Stimulated activated CD8-positive, alpha-beta memory T cell treated with anti-CD3 and anti-CD28 coated beads, Interleukin-15, amount 100 ng/mL, for 1 hour (primary cell): ENCODE data around the gene FBLN1.
"Not testable (repeated sequence)": the region's sequence is repeated elsewhere in the genome, so short reads cannot be mapped to it uniquely, and the experiment has no call there.

Source experiments
- DNase-seq: peaks from one replicate; pipeline ENCODE4 v3.0.0-alpha.2; 2020; ENCODE audit warnings: low read depth

Gene FBLN1

GRCh38 chr22:45476814-45477213 is 25.9 kb upstream of the FBLN1 start:
- no peak for DNase-seq

- no peak for DNase-seq
These were observed 25.1 kb upstream of the FBLN1 start for GRCh38 chr22:45477366-45478107.

- no peak for DNase-seq
These were observed 24.4 kb upstream of the FBLN1 start for GRCh38 chr22:45478108-45478771.

GRCh38 chr22:45480717-45481116 is 22.0 kb upstream of the FBLN1 start:
- DNase-seq = no peak

- no peak for DNase-seq
These were observed 21.0 kb upstream of the FBLN1 start for GRCh38 chr22:45481661-45482060.

GRCh38 chr22:45482169-45482568 is 20.5 kb upstream of the FBLN1 start:
- no peak for DNase-seq

- no peak for DNase-seq
These were observed 19.4 kb upstream of the FBLN1 start for GRCh38 chr22:45483319-45483718.

GRCh38 chr22:45483918-45484499 is 18.7 kb upstream of the FBLN1 start:
- DNase-seq = no peak

GRCh38 chr22:45484742-45485141 is 17.9 kb upstream of the FBLN1 start:
- no peak for DNase-seq

GRCh38 chr22:45485261-45485660 is 17.4 kb upstream of the FBLN1 start:
- no peak for DNase-seq

GRCh38 chr22:45488764-45489370 is 13.8 kb upstream of the FBLN1 start:
- no peak for DNase-seq

GRCh38 chr22:45490836-45491235 is 11.8 kb upstream of the FBLN1 start:
- DNase-seq = no peak

GRCh38 chr22:45491841-45492240 is 10.8 kb upstream of the FBLN1 start:
- DNase-seq = no peak

- DNase-seq = no peak
These were observed 9.4 kb upstream of the FBLN1 start for GRCh38 chr22:45493286-45493771.

GRCh38 chr22:45494306-45494705 is 8.4 kb upstream of the FBLN1 start:
- not testable (repeated sequence) for DNase-seq

- DNase-seq = not testable (repeated sequence)
These were observed 7.1 kb upstream of the FBLN1 start for GRCh38 chr22:45495616-45496015.

- DNase-seq = no peak
These were observed 6.2 kb upstream of the FBLN1 start for GRCh38 chr22:45496451-45496941.

GRCh38 chr22:45497351-45498145 is 5.1 kb upstream of the FBLN1 start:
- no peak for DNase-seq

GRCh38 chr22:45499746-45500145 is 2.9 kb upstream of the FBLN1 start:
- DNase-seq = no peak

GRCh38 chr22:45503050-45503815 is 550 bp downstream of the FBLN1 start:
- DNase-seq = no peak

- DNase-seq = no peak
These were observed 1.2 kb downstream of the FBLN1 start for GRCh38 chr22:45503816-45504372.
